Kidney epithelial cell (primary cell): Measurements from ENCODE around the gene KLHL29. TPM values are rescaled to one million over a fixed set of nuclear protein-coding genes. Genes with fewer than 3 reads are reported as not detected.

ENCODE experiments used
- DNase-seq: peaks from one replicate; pipeline ENCODE4 v3.0.0-alpha.2; 2010; ENCODE audit warnings: low read depth
- H3K27me3 ChIP-seq: 2 replicates; pipeline ENCODE4 v1.6.0; 2011; ENCODE audit warnings: low read length; ENCODE audit not compliant: control insufficient read depth, insufficient read depth
- H3K36me3 ChIP-seq: 2 replicates; pipeline ENCODE4 v1.5.1; 2011; ENCODE audit warnings: low read length; ENCODE audit not compliant: control insufficient read depth, insufficient read depth
- H3K4me3 ChIP-seq: 2 replicates; pipeline ENCODE4 v1.5.1; 2011; ENCODE audit warnings: low read depth, mild to moderate bottlenecking, control low read depth, low read length
- total RNA-seq: library from RNA; depleted of rRNA; stranded (reverse); fragments of >200 nt; gene quantifications from 2 replicates; pipeline ENCODE4 v1.2.3, GENCODE V29; 2015
- TF ChIP-seq, protein P1 (sequence below): IDR thresholded peaks from 2 replicates; pipeline ENCODE4 v1.5.1; 2011; ENCODE audit warnings: mild to moderate bottlenecking, moderate library complexity, low read length, control low read depth, inconsistent platforms; ENCODE audit not compliant: insufficient read depth, poor library complexity, severe bottlenecking

The KLHL29 gene
- total RNA-seq, 1 donor from 2014 or later: 12.4 TPM

DNA sequence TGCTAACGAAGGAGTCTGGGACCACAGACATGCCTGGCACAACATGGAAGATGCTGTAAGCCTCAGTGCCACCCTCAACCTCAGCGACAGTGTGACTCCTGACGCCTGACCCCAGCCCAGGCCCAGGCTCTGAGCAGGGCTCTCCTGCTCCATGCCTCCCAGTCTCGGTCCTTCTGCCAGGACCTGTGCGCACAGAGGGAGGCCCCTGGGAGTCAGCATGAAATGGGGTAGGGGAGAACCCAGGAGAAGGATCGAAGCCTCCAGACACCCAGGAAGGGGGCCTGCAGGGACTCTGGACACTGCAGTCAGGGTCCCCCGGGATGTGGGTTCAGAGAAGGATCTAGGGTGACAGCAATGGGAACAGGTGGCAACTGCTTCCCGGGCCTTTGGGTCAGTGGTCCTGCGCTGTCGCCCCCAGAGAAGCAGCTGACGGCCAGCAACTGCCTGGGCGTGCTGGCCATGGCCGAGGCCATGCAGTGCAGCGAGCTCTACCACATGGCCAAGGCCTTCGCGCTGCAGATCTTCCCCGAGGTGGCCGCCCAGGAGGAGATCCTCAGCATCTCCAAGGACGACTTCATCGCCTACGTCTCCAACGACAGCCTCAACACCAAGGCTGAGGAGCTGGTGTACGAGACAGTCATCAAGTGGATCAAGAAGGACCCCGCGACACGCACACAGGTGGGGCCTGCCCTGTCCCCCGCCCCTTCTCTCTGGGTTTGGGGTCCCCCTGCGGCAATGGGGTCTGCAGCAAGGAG lies 308.0 kb downstream of the KLHL29 start:
- DNase-seq: no peak
- H3K36me3 ChIP-seq: no peaks in the 10 kb centered on the region
- no peak overlapping the region for H3K4me3 ChIP-seq
- TF ChIP-seq, protein P1, sequence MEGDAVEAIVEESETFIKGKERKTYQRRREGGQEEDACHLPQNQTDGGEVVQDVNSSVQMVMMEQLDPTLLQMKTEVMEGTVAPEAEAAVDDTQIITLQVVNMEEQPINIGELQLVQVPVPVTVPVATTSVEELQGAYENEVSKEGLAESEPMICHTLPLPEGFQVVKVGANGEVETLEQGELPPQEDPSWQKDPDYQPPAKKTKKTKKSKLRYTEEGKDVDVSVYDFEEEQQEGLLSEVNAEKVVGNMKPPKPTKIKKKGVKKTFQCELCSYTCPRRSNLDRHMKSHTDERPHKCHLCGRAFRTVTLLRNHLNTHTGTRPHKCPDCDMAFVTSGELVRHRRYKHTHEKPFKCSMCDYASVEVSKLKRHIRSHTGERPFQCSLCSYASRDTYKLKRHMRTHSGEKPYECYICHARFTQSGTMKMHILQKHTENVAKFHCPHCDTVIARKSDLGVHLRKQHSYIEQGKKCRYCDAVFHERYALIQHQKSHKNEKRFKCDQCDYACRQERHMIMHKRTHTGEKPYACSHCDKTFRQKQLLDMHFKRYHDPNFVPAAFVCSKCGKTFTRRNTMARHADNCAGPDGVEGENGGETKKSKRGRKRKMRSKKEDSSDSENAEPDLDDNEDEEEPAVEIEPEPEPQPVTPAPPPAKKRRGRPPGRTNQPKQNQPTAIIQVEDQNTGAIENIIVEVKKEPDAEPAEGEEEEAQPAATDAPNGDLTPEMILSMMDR: no peak
- no peaks in the 10 kb centered on the region for H3K27me3 ChIP-seq

- Histone ChIP-seq H3K4me3 (no peak overlapping the region), H3K36me3 (no peaks in the 10 kb centered on the region), H3K27me3 (no peaks in the 10 kb centered on the region)
- TF ChIP-seq, protein P1: no peak
- DNase-seq: no peak
Measured at GRCh38 chr2:23693606-23693951, 308.6 kb downstream of the KLHL29 start.

GRCh38 chr2:23694058-23695045 lies 309.4 kb downstream of the KLHL29 start:
- DNase-seq: no peak
- Histone ChIP-seq H3K36me3 (no peaks in the 10 kb centered on the region), H3K4me3 (no peak overlapping the region), H3K27me3 (no peaks in the 10 kb centered on the region)
- TF ChIP-seq, protein P1: no peak

DNA sequence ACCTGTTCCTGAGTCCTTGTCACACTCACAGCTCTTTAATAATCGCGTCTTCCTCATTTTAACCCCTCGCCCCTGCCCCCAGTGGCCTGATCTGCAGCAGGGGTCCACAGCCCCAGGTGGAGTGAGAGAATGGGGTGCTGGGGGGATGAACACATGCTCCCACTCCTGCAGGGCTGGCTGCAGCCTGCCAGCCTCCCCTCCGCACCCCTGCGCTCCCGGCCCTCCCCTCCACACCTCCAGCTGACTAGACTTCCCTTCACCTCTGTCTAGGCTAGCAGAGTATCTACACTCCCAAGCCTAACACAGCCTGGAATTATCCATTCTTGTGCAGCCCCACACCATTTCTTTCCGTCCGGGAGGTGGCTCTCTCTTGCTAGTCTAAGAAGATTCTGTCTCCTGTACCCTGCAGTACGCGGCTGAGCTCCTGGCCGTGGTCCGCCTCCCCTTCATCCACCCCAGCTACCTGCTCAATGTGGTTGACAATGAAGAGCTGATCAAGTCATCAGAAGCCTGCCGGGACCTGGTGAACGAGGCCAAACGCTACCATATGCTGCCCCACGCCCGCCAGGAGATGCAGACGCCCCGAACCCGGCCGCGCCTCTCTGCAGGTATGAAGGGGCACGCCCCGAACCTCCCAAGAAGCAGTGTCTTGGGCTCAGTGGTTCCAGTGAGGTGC lies 310.4 kb downstream of the KLHL29 start:
- H3K4me3 ChIP-seq: no peak overlapping the region
- no peak for DNase-seq
- TF ChIP-seq, protein P1: no peak
- no peaks in the 10 kb centered on the region for H3K36me3 ChIP-seq
- H3K27me3 ChIP-seq: no peaks in the 10 kb centered on the region

DNA sequence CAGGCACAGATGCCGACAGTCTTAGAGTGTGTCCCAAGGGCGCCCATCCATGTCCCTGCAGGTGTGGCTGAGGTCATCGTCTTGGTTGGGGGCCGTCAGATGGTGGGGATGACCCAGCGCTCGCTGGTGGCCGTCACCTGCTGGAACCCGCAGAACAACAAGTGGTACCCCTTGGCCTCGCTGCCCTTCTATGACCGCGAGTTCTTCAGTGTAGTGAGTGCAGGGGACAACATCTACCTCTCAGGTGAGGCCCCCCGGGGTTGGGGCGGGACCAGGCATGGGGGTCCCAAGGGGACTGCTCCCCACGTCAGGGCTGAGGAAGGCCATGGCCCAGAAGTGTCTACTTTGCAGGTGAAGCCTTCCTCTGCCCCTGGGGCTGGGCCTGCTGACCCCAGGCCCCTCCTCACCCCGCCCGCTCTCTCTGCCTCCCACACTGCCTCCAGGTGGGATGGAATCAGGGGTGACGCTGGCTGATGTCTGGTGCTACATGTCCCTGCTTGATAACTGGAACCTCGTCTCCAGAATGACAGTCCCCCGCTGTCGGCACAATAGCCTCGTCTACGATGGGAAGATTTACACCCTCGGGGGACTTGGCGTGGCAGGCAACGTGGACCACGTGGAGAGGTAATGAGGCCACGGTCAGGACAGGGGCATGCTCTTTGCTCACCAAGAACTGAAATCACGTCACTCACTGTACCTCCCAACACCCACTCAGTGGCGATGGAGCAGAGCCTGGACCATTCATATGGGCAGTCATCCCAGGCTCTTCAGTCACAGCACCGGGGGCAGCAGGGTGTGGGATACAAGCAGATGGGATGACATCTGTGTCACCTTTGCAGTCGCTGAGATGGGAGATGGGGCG lies 311.1 kb downstream of the KLHL29 start:
- H3K36me3 ChIP-seq: no peaks in the 10 kb centered on the region

More for the DNA sequence above, 311.1 kb downstream of the KLHL29 start:
- no peak for DNase-seq
- H3K4me3 ChIP-seq: no peak overlapping the region
- TF ChIP-seq, protein P1: no peak
- no peaks in the 10 kb centered on the region for H3K27me3 ChIP-seq
